ENCODE data around the gene CYP26C1.

Gene CYP26C1

GRCh38 chr10:93115661-93116383 lies 55.2 kb downstream of the CYP26C1 start:
- DNase-seq (ENCODE audit: low read depth in 2 of 2): peak; percentile 27 to 52
